HL-60 (cell line): ENCODE data around the gene COA5.

Experiments
- CTCF ChIP-seq: IDR thresholded peaks from one replicate; pipeline ENCODE4 v1.5.1; 2011; ENCODE audit warnings: low read length, control low read depth, inconsistent platforms; ENCODE audit not compliant: insufficient read depth
- GABPA ChIP-seq: IDR thresholded peaks from 2 replicates; pipeline ENCODE4 v1.6.1; 2012; ENCODE audit warnings: low read depth

- TF ChIP-seq CTCF (no peak), GABPA (no peak)
Measured at GRCh38 chr2:98570356-98570755, 38.0 kb downstream of the COA5 start.
